ENCODE data around the gene EPO. TPM values are rescaled to one million over a fixed set of nuclear protein-coding genes. Genes with fewer than 3 reads are reported as not detected.

Gene EPO
- polyA plus RNA-seq, 1 donor (not counting 4 experiments of a cell fraction or from before 2014, with no cell fraction given) = 0.35 TPM

DNA sequence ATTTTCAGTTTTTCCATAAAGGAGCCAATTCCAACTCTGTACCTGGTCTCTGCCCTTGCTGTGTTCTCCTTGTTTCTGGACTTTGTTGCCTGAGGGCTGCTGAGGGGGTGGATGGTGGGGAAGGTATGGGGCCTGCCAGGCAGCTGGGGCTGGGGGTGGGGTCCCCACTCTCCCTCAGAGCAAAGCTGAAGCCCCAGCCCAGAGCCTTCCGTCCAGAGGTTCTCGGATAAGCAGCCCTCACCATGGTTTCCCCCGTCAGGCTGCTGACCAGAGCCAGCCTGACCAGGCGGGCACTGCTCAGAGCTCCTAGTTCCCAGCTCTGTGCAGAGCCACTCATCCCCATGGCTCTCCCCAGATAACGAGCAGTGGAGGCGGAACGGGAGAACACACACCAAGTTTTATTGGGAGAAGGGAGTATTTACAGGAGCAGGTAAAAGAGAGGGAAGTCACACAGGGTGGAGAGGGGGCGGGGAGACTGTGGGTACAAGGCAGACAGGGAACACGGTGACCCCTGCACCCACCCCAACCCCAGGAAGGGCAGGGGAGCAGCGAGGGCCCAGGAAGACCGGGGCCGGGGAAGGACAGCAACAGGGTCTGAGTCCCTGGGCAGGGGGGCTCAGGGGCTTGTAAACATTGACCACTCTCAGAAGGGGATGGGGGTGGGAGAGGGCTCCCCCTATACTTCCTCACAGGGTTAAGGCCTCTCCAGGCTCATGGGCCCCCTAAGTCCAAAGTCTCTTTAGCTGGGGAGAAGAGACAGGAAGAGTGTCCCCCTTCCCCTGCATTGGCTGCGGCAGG, 40.9 kb upstream of the EPO start:
- DNase-seq (ENCODE audit: low read depth, low spot score) (no peak), FAIRE-seq (no peak)
- Histone ChIP-seq H3K4me1 (ENCODE audit: control insufficient read depth, extremely low read depth, insufficient read depth, low read length) (peaks cover 10% of the 10 kb centered on the region), H2AFZ (ENCODE audit: control insufficient read depth, low read length) (no peak overlapping the region), H3K9ac (ENCODE audit: control insufficient read depth, extremely low read depth, insufficient read depth, low read length) (no peak overlapping the region), H4K20me1 (ENCODE audit: control insufficient read depth, extremely low read depth, insufficient read depth, low read length) (peaks cover 3% of the 10 kb centered on the region), H3K4me2 (ENCODE audit: control insufficient read depth, extremely low read depth, insufficient read depth, low read depth, low read length) (no peak overlapping the region), H3K9me3 (ENCODE audit: control insufficient read depth, low read depth, low read length) (no peaks in the 10 kb centered on the region), H3K4me3 (ENCODE audit: control insufficient read depth in 2 of 3, extremely low read depth in 1 of 3, insufficient read depth in 2 of 3, low read depth in 1 of 3, low read length in 3 of 3) (no peak overlapping the region), H3K27me3 (ENCODE audit: control insufficient read depth, extremely low read depth, insufficient read depth, low read length) (no peaks in the 10 kb centered on the region), H3K79me2 (ENCODE audit: control insufficient read depth, insufficient read depth, low read length) (peaks cover 25% of the 10 kb centered on the region), H3K36me3 (ENCODE audit: control insufficient read depth in 2 of 2, extremely low read depth in 1 of 2, insufficient read depth in 2 of 2, low read length in 2 of 2) (peaks cover 28% of the 10 kb centered on the region in 2 experiments), H3K9me1 (ENCODE audit: control insufficient read depth, extremely low read depth, insufficient read depth, low read length) (no peaks in the 10 kb centered on the region), H3K27ac (ENCODE audit: control insufficient read depth, insufficient read depth, low read length) (no peak overlapping the region)
- dilution Hi-C loops (cut with MboI; ENCODE audit: extremely low pct_ligation_motif_present, low sequenced_read_pairs) = no loop called here
- no peak for TF ChIP-seq EZH2 (IDR thresholded peaks at IDR 0.05; ENCODE audit: low read length)
- TF ChIP-seq, protein P1, sequence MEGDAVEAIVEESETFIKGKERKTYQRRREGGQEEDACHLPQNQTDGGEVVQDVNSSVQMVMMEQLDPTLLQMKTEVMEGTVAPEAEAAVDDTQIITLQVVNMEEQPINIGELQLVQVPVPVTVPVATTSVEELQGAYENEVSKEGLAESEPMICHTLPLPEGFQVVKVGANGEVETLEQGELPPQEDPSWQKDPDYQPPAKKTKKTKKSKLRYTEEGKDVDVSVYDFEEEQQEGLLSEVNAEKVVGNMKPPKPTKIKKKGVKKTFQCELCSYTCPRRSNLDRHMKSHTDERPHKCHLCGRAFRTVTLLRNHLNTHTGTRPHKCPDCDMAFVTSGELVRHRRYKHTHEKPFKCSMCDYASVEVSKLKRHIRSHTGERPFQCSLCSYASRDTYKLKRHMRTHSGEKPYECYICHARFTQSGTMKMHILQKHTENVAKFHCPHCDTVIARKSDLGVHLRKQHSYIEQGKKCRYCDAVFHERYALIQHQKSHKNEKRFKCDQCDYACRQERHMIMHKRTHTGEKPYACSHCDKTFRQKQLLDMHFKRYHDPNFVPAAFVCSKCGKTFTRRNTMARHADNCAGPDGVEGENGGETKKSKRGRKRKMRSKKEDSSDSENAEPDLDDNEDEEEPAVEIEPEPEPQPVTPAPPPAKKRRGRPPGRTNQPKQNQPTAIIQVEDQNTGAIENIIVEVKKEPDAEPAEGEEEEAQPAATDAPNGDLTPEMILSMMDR (optimal IDR thresholded peaks at IDR 0.05 in 1 of 3, IDR thresholded peaks at IDR 0.05 in 1 of 3, conservative IDR thresholded peaks at IDR 0.05 in 1 of 3; ENCODE audit: extremely low read depth in 1 of 3, insufficient read depth in 2 of 3, low read length in 3 of 3) = no peak

DNA sequence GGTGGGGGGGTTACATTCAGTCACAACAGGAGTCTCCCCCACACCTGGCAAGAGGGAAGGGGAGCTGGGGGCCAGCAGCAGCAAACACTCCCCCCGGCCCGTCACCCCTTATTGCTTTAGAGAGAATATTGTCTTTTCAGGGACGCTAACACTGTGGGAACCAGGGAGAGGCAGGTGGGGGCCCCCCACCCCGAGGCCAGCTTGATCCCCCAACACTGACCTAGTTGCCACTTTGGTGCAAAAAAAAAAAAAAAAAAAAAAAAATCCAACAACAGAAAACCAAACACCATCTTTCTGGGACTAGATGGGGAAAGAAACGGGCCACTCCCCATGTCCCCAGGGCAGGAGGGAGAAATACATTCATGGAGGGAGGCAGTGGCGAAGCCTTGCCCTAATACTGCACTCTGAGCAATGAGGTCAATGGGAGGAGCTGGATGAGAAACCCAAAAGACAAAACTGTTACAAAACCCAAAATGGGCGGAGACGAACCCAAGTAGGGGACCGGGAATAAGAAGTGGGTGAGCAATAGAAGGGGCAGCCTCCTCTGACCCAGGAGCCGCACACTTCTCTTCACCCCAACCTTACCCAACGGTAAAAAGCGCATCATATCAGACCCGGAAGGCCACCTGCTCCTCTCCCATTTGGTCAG, 40.2 kb upstream of the EPO start:
- Histone ChIP-seq H3K4me2 (ENCODE audit: control insufficient read depth, extremely low read depth, insufficient read depth, low read depth, low read length) (no peak overlapping the region), H2AFZ (ENCODE audit: control insufficient read depth, low read length) (no peak overlapping the region), H4K20me1 (ENCODE audit: control insufficient read depth, extremely low read depth, insufficient read depth, low read length) (peaks cover 3% of the 10 kb centered on the region), H3K9me3 (ENCODE audit: control insufficient read depth, low read depth, low read length) (no peaks in the 10 kb centered on the region), H3K27ac (ENCODE audit: control insufficient read depth, insufficient read depth, low read length) (no peak overlapping the region), H3K9me1 (ENCODE audit: control insufficient read depth, extremely low read depth, insufficient read depth, low read length) (no peaks in the 10 kb centered on the region), H3K9ac (ENCODE audit: control insufficient read depth, extremely low read depth, insufficient read depth, low read length) (no peak overlapping the region), H3K4me3 (ENCODE audit: control insufficient read depth in 2 of 3, extremely low read depth in 1 of 3, insufficient read depth in 2 of 3, low read depth in 1 of 3, low read length in 3 of 3) (no peak overlapping the region), H3K27me3 (ENCODE audit: control insufficient read depth, extremely low read depth, insufficient read depth, low read length) (no peaks in the 10 kb centered on the region), H3K36me3 (ENCODE audit: control insufficient read depth in 2 of 2, extremely low read depth in 1 of 2, insufficient read depth in 2 of 2, low read length in 2 of 2) (peaks cover 31 to 32% of the 10 kb centered on the region in 2 experiments), H3K79me2 (ENCODE audit: control insufficient read depth, insufficient read depth, low read length) (peaks cover 19% of the 10 kb centered on the region), H3K4me1 (ENCODE audit: control insufficient read depth, extremely low read depth, insufficient read depth, low read length) (peaks cover 10% of the 10 kb centered on the region)
- DNase-seq (ENCODE audit: low read depth, low spot score) (no peak), FAIRE-seq (no peak)
- no peak for TF ChIP-seq EZH2 (IDR thresholded peaks at IDR 0.05; ENCODE audit: low read length)
- TF ChIP-seq, protein P1 (optimal IDR thresholded peaks at IDR 0.05 in 1 of 3, IDR thresholded peaks at IDR 0.05 in 1 of 3, conservative IDR thresholded peaks at IDR 0.05 in 1 of 3; ENCODE audit: extremely low read depth in 1 of 3, insufficient read depth in 2 of 3, low read length in 3 of 3) = no peak
- dilution Hi-C loops (cut with MboI; ENCODE audit: extremely low pct_ligation_motif_present, low sequenced_read_pairs) = no loop called here
